Upper lobe of right lung (tissue), 1 donor: Measurements from ENCODE around the gene NSD2. TPM values are rescaled to one million over a fixed set of nuclear protein-coding genes. Genes with fewer than 3 reads are reported as not detected.

Source experiments
- ATAC-seq: fragments of 200-7000 bp; cut with Tn5 transposase; one replicate; pipeline ENCODE4 v1.9.1; 2020; ENCODE audit warnings: mild to moderate bottlenecking, moderate library complexity
- DNase-seq: peaks from one replicate; pipeline ENCODE4 v3.0.0-alpha.2; 2020
- H3K27ac ChIP-seq: fragments of 200-600 bp; one replicate; pipeline ENCODE4 v1.8.0; 2022
- H3K27me3 ChIP-seq: fragments of 200-600 bp; one replicate; pipeline ENCODE4 v1.8.0; 2022; ENCODE audit warnings: mild to moderate bottlenecking
- H3K36me3 ChIP-seq: fragments of 200-600 bp; one replicate; pipeline ENCODE4 v1.8.0; 2022
- H3K4me1 ChIP-seq: fragments of 200-600 bp; one replicate; pipeline ENCODE4 v1.8.0; 2022
- H3K4me3 ChIP-seq: fragments of 200-600 bp; one replicate; pipeline ENCODE4 v1.8.0; 2022; ENCODE audit warnings: mild to moderate bottlenecking
- H3K9me3 ChIP-seq: fragments of 200-600 bp; one replicate; pipeline ENCODE4 v1.8.0; 2022
- CTCF ChIP-seq: fragments of 200-600 bp; IDR thresholded peaks from one replicate; pipeline ENCODE4 v1.8.0; 2022; ENCODE audit warnings: antibody characterized with exemption
- intact Hi-C: fragments of 100-400 bp; cut with DNase I; formaldehyde crosslinking; loops from one replicate; pipeline ENCODE4 v1.11.0; 2022
- total RNA-seq: library from RNA; stranded (reverse); fragmentation: NEBNext Ultra II Directional; extraction: Animal tissue kit (Norgen Biotek cat#: 25700); gene quantifications from one replicate; pipeline ENCODE4 v1.2.1, GENCODE V29; 2021
- donor health status: DM: no; HTN: yes; CAD: no; lungs with severe emphysema.

The NSD2 gene
- total RNA-seq, 1 donor from 2014 or later: 45.2 TPM

- ATAC-seq (no peak), DNase-seq (peak; percentile 51)
- TF ChIP-seq CTCF: no peak
- H3K4me3 ChIP-seq: no peak overlapping the region
- H3K27me3 ChIP-seq: no peaks in the 10 kb centered on the region
- peaks cover 87% of the 10 kb centered on the region for H3K36me3 ChIP-seq
- H3K4me1 ChIP-seq: no peaks in the 10 kb centered on the region
- no peaks in the 10 kb centered on the region for H3K9me3 ChIP-seq
- H3K27ac ChIP-seq: no peak overlapping the region
- intact Hi-C loops: no loop called here
Observed at GRCh38 chr4:1982124-1983052, 111.2 kb downstream of the NSD2 start.

GRCh38 chr4:1983053-1983845 is 112.1 kb downstream of the NSD2 start:
- intact Hi-C loops: no loop called here
- Histone ChIP-seq H3K4me1 (no peaks in the 10 kb centered on the region), H3K27ac (no peak overlapping the region), H3K36me3 (peaks cover 93% of the 10 kb centered on the region), H3K4me3 (no peak overlapping the region), H3K9me3 (no peaks in the 10 kb centered on the region), H3K27me3 (no peaks in the 10 kb centered on the region)
- peak; percentile 21 for DNase-seq
- no peak for TF ChIP-seq CTCF
- no peak for ATAC-seq

- Histone ChIP-seq H3K4me3 (no peak overlapping the region), H3K9me3 (no peaks in the 10 kb centered on the region), H3K36me3 (peaks cover 93% of the 10 kb centered on the region), H3K27me3 (no peaks in the 10 kb centered on the region), H3K4me1 (no peaks in the 10 kb centered on the region), H3K27ac (no peak overlapping the region)
- no peak for ATAC-seq
- intact Hi-C loops: no loop called here
- TF ChIP-seq CTCF: no peak
- peak; percentile 64 for DNase-seq
Observed at GRCh38 chr4:1983846-1984405, 112.7 kb downstream of the NSD2 start.

GRCh38 chr4:1984406-1985191 is 113.4 kb downstream of the NSD2 start:
- ATAC-seq (no peak), DNase-seq (peak; percentile 59)
- Histone ChIP-seq H3K27me3 (no peaks in the 10 kb centered on the region), H3K4me3 (no peak overlapping the region), H3K4me1 (no peaks in the 10 kb centered on the region), H3K9me3 (no peaks in the 10 kb centered on the region), H3K36me3 (peaks cover 93% of the 10 kb centered on the region), H3K27ac (no peak overlapping the region)
- no peak for TF ChIP-seq CTCF
- intact Hi-C loops: no loop called here

GRCh38 chr4:1985294-1985693 is 114.1 kb downstream of the NSD2 start:
- intact Hi-C loops: no loop called here
- peak; percentile 61 for DNase-seq
- peaks cover 97% of the 10 kb centered on the region for H3K36me3 ChIP-seq
- H3K27me3 ChIP-seq: no peaks in the 10 kb centered on the region
- no peak overlapping the region for H3K4me3 ChIP-seq
- no peak for TF ChIP-seq CTCF
- ATAC-seq: no peak
- H3K4me1 ChIP-seq: no peaks in the 10 kb centered on the region
- H3K27ac ChIP-seq: no peak overlapping the region
- H3K9me3 ChIP-seq: no peaks in the 10 kb centered on the region
